Panc1 (cell line): ENCODE measurements around the gene ATP1B4.

Experiments
- CTCF ChIP-seq: fragments of 450-650 bp; IDR thresholded peaks from 2 replicates; pipeline ENCODE4 v1.5.1; 2017; ENCODE audit warnings: mild to moderate bottlenecking
- POLR2AphosphoS5 ChIP-seq: IDR thresholded peaks from 2 replicates; pipeline ENCODE4 v1.6.1; 2012; ENCODE audit warnings: mild to moderate bottlenecking, low read depth, low read length, moderate library complexity
- REST ChIP-seq, 2 experiments: IDR thresholded peaks; 2 replicates each; pipeline ENCODE4 v1.6.1; 2011 to 2012; ENCODE audit warnings: low read depth in 2 of 2, control low read depth in 1 of 2, low read length in 1 of 2, mild to moderate bottlenecking in 1 of 2, moderate library complexity in 1 of 2; ENCODE audit not compliant: insufficient read depth in 1 of 2
- TCF7L2 ChIP-seq: IDR thresholded peaks from 2 replicates; pipeline ENCODE4 v1.6.1; 2011; ENCODE audit warnings: mild to moderate bottlenecking, low read depth, low read length, inconsistent platforms

DNA sequence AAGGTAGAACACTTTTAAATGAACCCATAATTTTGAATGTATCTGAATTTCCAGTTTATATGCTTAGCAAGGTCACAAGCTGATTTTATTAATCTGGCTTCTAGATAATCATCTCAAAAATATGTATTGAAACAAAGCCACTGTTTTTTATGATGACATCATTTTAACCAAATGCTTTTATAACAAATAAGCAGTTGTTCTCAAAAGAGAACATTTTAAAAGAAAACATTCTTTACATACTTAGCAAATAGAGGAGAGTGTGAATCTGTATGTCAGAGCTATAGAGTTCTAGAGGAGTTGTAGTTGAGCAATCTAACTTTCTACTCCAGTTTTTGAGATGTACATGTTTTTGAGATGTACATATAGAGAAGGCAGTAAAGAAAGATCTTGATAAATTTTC is 64.7 kb downstream of the ATP1B4 start:
- TF ChIP-seq CTCF (no peak), REST (IDR thresholded peaks at IDR 0.05; ENCODE audit: insufficient read depth in 1 of 2, low read depth in 2 of 2, low read length in 1 of 2) (no peak), POLR2AphosphoS5 (no peak), TCF7L2 (no peak)
